ENCODE results near the gene MAPRE3.

The MAPRE3 gene

DNA sequence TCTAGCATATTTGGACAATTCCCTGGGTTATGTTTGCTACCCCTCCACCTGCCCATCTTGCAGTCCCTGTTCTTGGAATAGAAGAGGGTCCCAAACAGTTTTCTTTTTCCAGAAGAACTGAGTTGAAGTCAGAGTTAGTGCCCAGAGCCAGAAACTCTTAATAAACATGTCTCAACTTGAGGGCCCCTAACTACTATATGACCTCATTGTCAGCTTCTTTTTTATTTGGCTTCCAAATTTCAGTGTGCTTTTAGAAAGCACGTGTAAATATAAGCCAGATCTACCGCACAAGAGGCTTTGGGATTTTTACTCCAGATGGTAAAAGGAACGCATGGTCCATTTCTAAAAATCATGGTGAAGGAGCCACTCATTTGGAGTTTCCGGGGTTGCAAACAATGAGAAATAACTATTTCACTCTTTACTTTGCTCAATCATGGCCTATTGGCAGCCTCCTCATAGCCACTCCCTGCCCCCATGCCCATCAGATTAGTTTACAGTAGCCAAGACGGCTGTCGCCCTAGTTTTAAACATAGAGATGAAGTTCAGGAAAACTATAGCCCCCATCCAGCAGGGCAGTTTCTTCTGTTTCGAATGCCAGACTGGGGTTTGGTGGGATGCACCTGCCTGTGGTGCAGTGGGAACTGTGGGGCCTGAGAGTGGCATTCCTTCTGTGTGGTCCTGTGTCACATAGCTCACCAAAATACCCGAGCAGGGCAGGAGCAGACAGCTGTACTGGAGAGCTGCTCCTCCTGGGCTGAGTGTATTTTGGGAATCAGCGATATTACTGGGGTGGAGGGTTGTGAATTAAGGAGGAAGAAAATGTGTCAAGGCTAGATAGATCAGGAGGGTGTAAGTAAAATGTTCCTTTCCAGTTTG, 1.7 kb downstream of the MAPRE3 start:
- Histone ChIP-seq H3K27ac (ENCODE audit: low read depth, low read length, severe bottlenecking) (no peak overlapping the region), H3K4me3 (ENCODE audit: extremely low read depth, insufficient read depth, low read length, poor library complexity, severe bottlenecking) (no peak overlapping the region), H3K36me3 (ENCODE audit: control insufficient read depth, insufficient read depth, low read length) (no peaks in the 10 kb centered on the region), H3K4me1 (ENCODE audit: control insufficient read depth, insufficient read depth, low read length, poor library complexity, severe bottlenecking) (peaks cover 6% of the 10 kb centered on the region), H3K9me3 (ENCODE audit: control insufficient read depth, low read length) (no peaks in the 10 kb centered on the region)
- 80 to 81% methylated on average over 6 to 9 of the region's 9 CpGs for WGBS, 2 experiments (ENCODE audit: insufficient coverage in 2 of 2)

DNA sequence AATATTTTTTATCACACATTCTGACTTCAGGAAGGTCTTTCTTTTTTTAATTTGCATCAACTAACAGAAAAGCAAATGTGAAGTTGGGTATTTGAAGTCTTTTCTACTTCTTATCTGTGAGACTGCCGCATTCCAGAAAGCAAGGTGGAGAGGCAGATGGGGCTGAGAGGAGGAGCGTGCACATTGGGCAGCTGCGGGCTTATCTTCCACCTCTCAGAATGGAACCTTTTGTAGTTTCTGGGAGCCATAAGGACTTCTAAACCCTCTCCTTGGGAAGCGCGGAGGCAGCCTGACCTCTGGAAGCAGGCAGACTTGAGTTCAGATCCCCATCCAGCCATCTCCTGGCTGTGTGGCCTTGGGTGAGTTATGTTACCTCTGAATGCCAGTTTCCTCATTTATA, 3.9 kb downstream of the MAPRE3 start:
- Histone ChIP-seq H3K36me3 (ENCODE audit: control insufficient read depth, insufficient read depth, low read length) (no peaks in the 10 kb centered on the region), H3K4me3 (ENCODE audit: extremely low read depth, insufficient read depth, low read length, poor library complexity, severe bottlenecking) (no peak overlapping the region), H3K9me3 (ENCODE audit: control insufficient read depth, low read length) (no peaks in the 10 kb centered on the region), H3K27ac (ENCODE audit: low read depth, low read length, severe bottlenecking) (no peak overlapping the region), H3K4me1 (ENCODE audit: control insufficient read depth, insufficient read depth, low read length, poor library complexity, severe bottlenecking) (peaks cover 6% of the 10 kb centered on the region)
- WGBS, 2 experiments (ENCODE audit: insufficient coverage in 2 of 2): 70 to 92% methylated on average over 2 to 5 of the region's 5 CpGs

DNA sequence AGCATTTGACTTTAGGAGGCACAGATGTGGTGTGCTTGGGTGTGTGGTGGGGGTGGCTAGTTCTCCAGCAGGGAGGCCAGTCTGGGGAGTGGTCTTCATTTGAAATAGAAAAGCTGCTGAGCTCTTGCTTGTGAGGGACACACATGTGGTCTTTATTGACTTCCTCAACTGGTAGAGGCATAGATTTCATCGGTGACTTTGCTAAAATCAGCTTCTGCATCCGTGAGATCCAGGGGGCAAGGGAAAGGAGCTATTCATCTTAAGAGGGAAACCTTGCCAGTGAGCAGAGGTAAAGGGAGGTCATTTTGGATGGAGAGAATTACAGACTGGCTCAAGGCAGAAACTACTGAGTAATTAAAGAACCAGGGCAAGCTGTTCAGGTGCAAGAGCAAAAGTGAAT, 4.7 kb downstream of the MAPRE3 start:
- 13 to 21% methylated on average over 2 of the region's 2 CpGs for WGBS, 2 experiments (ENCODE audit: insufficient coverage in 2 of 2)
- peaks cover 6% of the 10 kb centered on the region for H3K4me1 ChIP-seq (ENCODE audit: control insufficient read depth, insufficient read depth, low read length, poor library complexity, severe bottlenecking)
- H3K36me3 ChIP-seq (ENCODE audit: control insufficient read depth, insufficient read depth, low read length): no peaks in the 10 kb centered on the region
- no peaks in the 10 kb centered on the region for H3K9me3 ChIP-seq (ENCODE audit: control insufficient read depth, low read length)
- H3K27ac ChIP-seq (ENCODE audit: low read depth, low read length, severe bottlenecking): no peak overlapping the region
- H3K4me3 ChIP-seq (ENCODE audit: extremely low read depth, insufficient read depth, low read length, poor library complexity, severe bottlenecking): no peak overlapping the region

DNA sequence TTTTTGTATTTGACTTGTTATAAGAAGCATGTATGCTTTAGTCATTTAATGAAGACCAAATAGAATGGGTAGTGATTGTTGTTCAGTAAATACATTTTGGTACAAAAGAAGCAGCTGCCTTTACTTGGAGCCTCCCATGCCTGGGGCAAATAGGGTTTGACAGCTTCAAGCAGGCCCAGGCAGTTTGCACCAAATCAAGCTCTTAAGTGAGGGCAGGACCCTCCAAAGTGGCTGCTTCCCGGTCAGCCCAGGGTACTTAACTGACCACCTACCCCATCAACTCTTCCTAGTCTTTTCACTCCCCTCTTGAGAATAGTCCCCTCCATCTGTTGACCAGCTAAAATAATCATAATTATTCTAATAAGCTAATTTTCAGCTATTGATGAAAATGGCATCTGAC, 5.2 kb downstream of the MAPRE3 start:
- H3K4me1 ChIP-seq (ENCODE audit: control insufficient read depth, insufficient read depth, low read length, poor library complexity, severe bottlenecking): peaks cover 6% of the 10 kb centered on the region
- H3K4me3 ChIP-seq (ENCODE audit: extremely low read depth, insufficient read depth, low read length, poor library complexity, severe bottlenecking): no peak overlapping the region
- no peaks in the 10 kb centered on the region for H3K9me3 ChIP-seq (ENCODE audit: control insufficient read depth, low read length)
- H3K36me3 ChIP-seq (ENCODE audit: control insufficient read depth, insufficient read depth, low read length): no peaks in the 10 kb centered on the region
- no peak overlapping the region for H3K27ac ChIP-seq (ENCODE audit: low read depth, low read length, severe bottlenecking)
- whole genome bisulfite sequencing, 2 experiments (ENCODE audit: insufficient coverage in 2 of 2): 88% methylated on average over 1 of the region's 1 CpG; no CpG with 5 or more reads in 1 of the 2 experiments

DNA sequence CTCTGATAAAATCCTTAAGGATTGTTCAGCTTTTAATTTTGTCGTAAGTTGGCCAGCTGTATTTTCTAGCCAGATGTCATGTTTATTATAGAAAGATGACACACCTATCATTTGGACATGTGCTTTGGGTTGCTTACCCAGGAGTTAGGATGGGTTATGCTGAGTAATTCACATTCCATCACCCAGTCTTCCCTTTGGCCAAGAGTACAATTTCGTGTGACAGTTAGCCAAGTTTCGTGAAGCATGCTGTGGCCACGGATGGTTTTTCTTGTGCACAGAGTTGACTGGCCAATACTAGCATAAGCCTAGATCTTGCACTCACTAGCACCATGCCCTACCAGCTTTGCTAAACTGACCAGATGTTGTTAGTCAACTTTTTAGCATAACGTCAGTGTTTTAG, 5.8 kb downstream of the MAPRE3 start:
- Histone ChIP-seq H3K4me1 (ENCODE audit: control insufficient read depth, insufficient read depth, low read length, poor library complexity, severe bottlenecking) (peaks cover 3% of the 10 kb centered on the region), H3K9me3 (ENCODE audit: control insufficient read depth, low read length) (no peaks in the 10 kb centered on the region), H3K4me3 (ENCODE audit: extremely low read depth, insufficient read depth, low read length, poor library complexity, severe bottlenecking) (no peak overlapping the region), H3K36me3 (ENCODE audit: control insufficient read depth, insufficient read depth, low read length) (no peaks in the 10 kb centered on the region), H3K27ac (ENCODE audit: low read depth, low read length, severe bottlenecking) (no peak overlapping the region)
- 84 to 89% methylated on average over 4 of the region's 5 CpGs for WGBS, 2 experiments (ENCODE audit: insufficient coverage in 2 of 2)

DNA sequence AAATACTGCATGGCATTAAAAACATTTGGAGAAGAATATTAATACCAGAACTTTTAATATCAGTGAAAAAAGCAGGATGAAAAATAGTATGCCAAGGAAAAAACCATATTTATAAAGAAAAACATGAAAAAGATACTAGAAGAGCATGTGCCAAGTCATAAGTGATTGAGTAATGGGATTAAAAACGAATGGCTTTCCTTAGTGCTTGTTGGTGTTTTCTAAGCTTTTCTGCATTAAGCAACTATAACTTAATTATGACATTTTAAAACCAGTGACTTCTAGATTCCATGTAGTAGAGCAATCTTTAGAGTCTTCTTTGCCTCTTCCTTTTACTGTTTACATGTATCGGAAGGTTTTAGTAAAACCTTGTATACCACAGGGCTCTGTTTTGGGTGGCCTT, 6.6 kb downstream of the MAPRE3 start:
- Histone ChIP-seq H3K4me3 (ENCODE audit: extremely low read depth, insufficient read depth, low read length, poor library complexity, severe bottlenecking) (no peak overlapping the region), H3K9me3 (ENCODE audit: control insufficient read depth, low read length) (no peaks in the 10 kb centered on the region), H3K27ac (ENCODE audit: low read depth, low read length, severe bottlenecking) (no peak overlapping the region), H3K36me3 (ENCODE audit: control insufficient read depth, insufficient read depth, low read length) (no peaks in the 10 kb centered on the region), H3K4me1 (ENCODE audit: control insufficient read depth, insufficient read depth, low read length, poor library complexity, severe bottlenecking) (no peaks in the 10 kb centered on the region)
- WGBS, 2 experiments (ENCODE audit: insufficient coverage in 2 of 2): 100% methylated on average over 1 of the region's 2 CpGs; no CpG with 5 or more reads in 1 of the 2 experiments

DNA sequence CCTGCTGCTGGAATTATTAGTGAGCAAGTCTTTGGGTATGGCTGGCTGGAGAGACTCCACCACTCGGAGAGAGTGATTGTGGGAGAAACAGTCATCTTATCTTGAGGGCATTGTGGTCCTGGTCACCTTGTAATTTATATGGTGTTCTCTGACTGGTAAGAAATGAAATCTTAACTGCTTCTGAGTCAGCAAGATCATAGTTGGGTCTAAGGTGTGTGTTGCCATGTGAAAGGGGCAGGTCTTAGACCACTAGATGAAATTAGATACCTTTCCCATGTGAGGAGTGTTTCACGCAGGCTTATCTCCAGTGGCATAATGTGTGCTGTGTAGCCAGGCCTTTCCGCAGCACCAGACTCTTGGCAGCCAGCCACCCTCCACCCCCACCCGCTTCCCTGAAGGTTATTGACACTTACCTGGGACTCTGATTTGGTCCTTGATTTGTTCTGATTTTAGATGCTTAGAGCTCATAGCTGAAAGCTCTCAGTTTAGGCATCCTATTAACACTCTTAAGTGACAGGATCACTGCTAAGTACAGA, 7.7 kb downstream of the MAPRE3 start:
- Histone ChIP-seq H3K4me3 (ENCODE audit: extremely low read depth, insufficient read depth, low read length, poor library complexity, severe bottlenecking) (no peak overlapping the region), H3K9me3 (ENCODE audit: control insufficient read depth, low read length) (no peaks in the 10 kb centered on the region), H3K27ac (ENCODE audit: low read depth, low read length, severe bottlenecking) (no peak overlapping the region), H3K36me3 (ENCODE audit: control insufficient read depth, insufficient read depth, low read length) (no peaks in the 10 kb centered on the region), H3K4me1 (ENCODE audit: control insufficient read depth, insufficient read depth, low read length, poor library complexity, severe bottlenecking) (no peaks in the 10 kb centered on the region)
- WGBS, 2 experiments (ENCODE audit: insufficient coverage in 2 of 2): 92 to 98% methylated on average over 1 to 4 of the region's 4 CpGs

DNA sequence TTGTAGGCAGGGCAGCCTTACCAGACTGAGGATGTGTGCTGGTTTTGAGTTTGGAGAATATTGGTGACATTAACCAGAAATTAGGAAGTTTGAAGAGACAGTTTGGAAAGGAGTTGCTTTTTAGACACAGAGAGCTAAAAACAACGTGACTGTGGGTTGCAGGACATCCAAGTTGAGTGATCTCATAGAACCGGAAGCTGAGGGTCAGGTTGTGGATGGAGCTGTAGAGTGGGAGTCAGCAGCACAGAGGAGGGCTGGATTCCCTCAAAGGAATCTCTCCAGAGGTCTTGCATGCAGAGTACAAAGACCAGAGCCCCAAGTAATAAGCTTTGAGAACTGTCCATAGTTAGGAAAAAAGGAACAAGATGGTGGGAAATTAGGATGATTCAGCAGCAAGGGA, 9.3 kb downstream of the MAPRE3 start:
- WGBS, 2 experiments (ENCODE audit: insufficient coverage in 2 of 2): 83 to 93% methylated on average over 2 of the region's 2 CpGs
- no peak overlapping the region for H3K27ac ChIP-seq (ENCODE audit: low read depth, low read length, severe bottlenecking)

GRCh38 chr2:26980971-26981370, 10.5 kb downstream of the MAPRE3 start:
- Histone ChIP-seq H3K4me3 (ENCODE audit: extremely low read depth, insufficient read depth, low read length, poor library complexity, severe bottlenecking) (no peak overlapping the region), H3K4me1 (ENCODE audit: control insufficient read depth, insufficient read depth, low read length, poor library complexity, severe bottlenecking) (no peaks in the 10 kb centered on the region), H3K9me3 (ENCODE audit: control insufficient read depth, low read length) (no peaks in the 10 kb centered on the region), H3K27ac (ENCODE audit: low read depth, low read length, severe bottlenecking) (no peak overlapping the region), H3K36me3 (ENCODE audit: control insufficient read depth, insufficient read depth, low read length) (no peaks in the 10 kb centered on the region)
- 88 to 100% methylated on average over 2 of the region's 2 CpGs for whole genome bisulfite sequencing, 2 experiments (ENCODE audit: insufficient coverage in 2 of 2)

More for the DNA sequence above, 9.3 kb downstream of the MAPRE3 start:
- H3K36me3 ChIP-seq (ENCODE audit: control insufficient read depth, insufficient read depth, low read length): no peaks in the 10 kb centered on the region
- H3K9me3 ChIP-seq (ENCODE audit: control insufficient read depth, low read length): no peaks in the 10 kb centered on the region
- no peak overlapping the region for H3K4me3 ChIP-seq (ENCODE audit: extremely low read depth, insufficient read depth, low read length, poor library complexity, severe bottlenecking)
- H3K4me1 ChIP-seq (ENCODE audit: control insufficient read depth, insufficient read depth, low read length, poor library complexity, severe bottlenecking): no peaks in the 10 kb centered on the region

- H3K9me3 ChIP-seq (ENCODE audit: control insufficient read depth, low read length): no peaks in the 10 kb centered on the region
- no peaks in the 10 kb centered on the region for H3K4me1 ChIP-seq (ENCODE audit: control insufficient read depth, insufficient read depth, low read length, poor library complexity, severe bottlenecking)
- 80 to 81% methylated on average over 2 of the region's 2 CpGs for WGBS, 2 experiments (ENCODE audit: insufficient coverage in 2 of 2)
- H3K4me3 ChIP-seq (ENCODE audit: extremely low read depth, insufficient read depth, low read length, poor library complexity, severe bottlenecking): no peak overlapping the region
- H3K36me3 ChIP-seq (ENCODE audit: control insufficient read depth, insufficient read depth, low read length): no peaks in the 10 kb centered on the region
- no peak overlapping the region for H3K27ac ChIP-seq (ENCODE audit: low read depth, low read length, severe bottlenecking)
These were observed 11.8 kb downstream of the MAPRE3 start for GRCh38 chr2:26982102-26982742.

DNA sequence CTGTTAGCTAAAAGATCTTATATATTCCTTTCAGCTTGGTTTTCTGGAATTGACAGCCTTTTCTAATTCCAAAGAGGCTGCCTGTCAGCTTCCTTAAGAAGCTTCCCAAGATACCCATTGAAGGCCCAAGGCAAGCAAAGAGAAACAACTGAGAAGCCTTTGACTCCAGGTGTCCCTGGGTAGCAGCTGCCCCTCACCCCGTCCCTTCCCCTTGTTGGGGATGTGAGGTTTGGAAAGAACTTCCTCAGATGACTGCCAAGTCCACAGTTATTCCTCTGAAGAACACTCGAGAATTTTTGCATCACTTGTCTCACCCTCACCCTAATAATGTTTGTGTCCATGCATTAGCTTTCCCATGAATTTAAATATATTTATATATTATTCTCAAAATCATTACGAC, 13.3 kb downstream of the MAPRE3 start:
- H3K4me3 ChIP-seq (ENCODE audit: extremely low read depth, insufficient read depth, low read length, poor library complexity, severe bottlenecking): no peak overlapping the region
- H3K4me1 ChIP-seq (ENCODE audit: control insufficient read depth, insufficient read depth, low read length, poor library complexity, severe bottlenecking): peaks cover 14% of the 10 kb centered on the region
- no CpG with 5 or more reads among the region's 3 CpGs for WGBS, 2 experiments (ENCODE audit: insufficient coverage in 2 of 2)
- H3K27ac ChIP-seq (ENCODE audit: low read depth, low read length, severe bottlenecking): no peak overlapping the region
- H3K9me3 ChIP-seq (ENCODE audit: control insufficient read depth, low read length): no peaks in the 10 kb centered on the region
- no peaks in the 10 kb centered on the region for H3K36me3 ChIP-seq (ENCODE audit: control insufficient read depth, insufficient read depth, low read length)

Data from mesodermal cell (in vitro differentiated cells).